Smooth muscle cell of the brain vasculature (primary cell): ENCODE results near the gene RDH16.
"Not testable (repeated sequence)": the region's sequence is repeated elsewhere in the genome, so short reads cannot be mapped to it uniquely, and the experiment has no call there.

Experiments used
- DNase-seq: peaks from one replicate; pipeline ENCODE4 v3.0.0-alpha.2; 2012; ENCODE audit warnings: low read depth, low spot score

RDH16 gene

DNA sequence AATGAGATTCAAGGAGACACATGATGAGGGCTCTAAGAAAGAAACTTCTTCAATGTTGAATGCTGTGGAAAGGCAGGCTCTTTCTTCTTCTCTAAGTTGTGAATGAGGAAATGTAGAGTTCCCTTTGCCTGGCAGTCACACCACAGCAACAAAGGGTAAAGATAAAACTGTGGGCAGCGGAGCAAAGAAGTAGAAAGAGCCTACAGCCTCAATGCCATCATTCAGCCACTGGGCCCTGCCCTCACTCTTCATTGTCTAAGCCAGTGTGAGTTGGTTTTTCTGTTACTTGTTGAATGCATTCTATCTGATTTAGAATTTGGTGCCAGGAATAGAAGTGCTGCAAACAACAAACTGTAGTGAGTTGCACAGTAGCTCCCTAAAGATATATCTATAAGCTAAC is 35.4 kb downstream of the RDH16 start:
- no peak for DNase-seq

DNA sequence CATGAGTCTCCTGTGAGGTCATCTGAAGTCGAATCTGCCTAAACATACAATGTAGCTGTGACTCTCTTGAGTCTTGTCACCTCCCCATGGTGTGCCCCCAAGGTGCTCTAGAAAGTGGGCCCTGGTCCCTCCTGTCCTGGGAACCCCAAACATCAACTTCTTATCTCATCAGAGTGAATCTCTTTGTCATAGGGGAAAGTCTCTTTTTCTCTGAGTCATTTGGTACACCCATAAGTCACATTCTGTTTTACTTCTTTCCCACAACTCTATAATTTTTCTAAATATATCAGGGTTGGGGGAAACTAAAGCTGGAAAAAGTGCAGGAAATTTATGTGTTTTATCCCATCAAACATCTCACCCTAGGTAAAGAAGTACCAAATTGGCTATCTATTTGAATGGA is 36.1 kb downstream of the RDH16 start:
- DNase-seq: no peak

DNA sequence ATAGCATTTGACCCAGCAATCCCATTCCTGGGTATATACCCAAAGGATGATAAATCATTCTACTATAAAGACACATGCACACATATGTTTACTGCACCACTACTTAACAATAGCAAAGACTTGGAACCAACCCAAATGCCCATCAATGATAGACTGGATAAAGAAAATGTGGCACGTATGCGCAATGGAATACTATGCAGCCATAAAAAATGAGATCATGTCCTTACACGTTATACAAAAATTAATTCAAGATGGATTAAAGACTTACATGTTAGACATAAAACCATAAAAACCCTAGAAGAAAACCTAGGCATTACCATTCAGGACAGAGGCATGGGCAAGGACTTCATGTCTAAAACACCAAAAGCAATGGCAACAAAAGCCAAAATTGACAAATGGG is 39.3 kb downstream of the RDH16 start:
- not testable (repeated sequence) for DNase-seq

DNA sequence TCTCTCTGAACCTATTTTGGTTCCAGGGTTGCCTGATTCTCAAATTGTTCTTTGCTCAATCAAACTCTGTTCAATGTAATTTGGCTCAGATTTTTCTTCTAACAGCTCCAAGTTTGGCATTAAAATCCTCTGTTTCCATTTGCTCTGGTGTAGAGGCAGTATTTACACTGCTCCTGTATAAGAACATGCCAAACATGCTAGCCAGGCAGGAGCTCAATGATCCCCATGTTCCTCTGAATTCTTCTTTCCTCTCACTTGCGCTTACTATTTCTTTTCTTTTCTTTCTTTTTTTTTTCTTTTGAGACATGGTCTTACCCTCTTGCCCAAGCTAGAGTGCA is 40.4 kb downstream of the RDH16 start:
- DNase-seq: no peak

DNA sequence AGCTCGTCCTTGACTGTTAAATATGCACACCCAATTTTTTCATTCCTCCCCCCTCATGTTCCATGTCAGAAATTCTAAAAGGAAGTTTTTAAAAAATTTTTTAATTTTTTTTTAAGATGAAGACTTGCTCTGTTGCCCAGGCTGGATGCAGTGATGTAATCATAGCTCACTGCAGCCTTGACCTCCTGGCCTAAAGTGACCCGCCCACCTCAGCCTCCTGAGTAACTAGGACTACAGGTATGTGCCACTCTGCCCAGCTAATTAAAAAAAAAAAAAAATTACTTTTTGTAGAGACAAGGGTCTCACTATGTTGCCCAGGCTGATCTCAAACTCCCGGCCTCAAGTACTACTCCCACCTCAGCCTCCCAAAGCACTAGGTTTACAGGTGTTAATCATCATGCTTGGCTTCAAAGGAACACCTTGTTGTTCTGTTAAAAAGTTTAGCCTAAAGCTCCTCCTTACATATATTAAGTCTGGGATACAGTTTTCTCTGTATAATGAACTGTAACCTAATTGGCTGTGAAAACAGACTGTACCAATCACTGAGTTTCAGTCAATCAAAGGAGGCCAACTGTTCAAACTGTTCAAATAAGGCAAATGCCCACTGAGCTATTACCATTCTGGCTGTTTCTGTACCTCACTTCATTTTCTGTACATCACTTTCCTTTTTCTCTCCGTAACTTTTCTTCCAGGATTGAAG is 41.0 kb downstream of the RDH16 start:
- DNase-seq: no peak

DNA sequence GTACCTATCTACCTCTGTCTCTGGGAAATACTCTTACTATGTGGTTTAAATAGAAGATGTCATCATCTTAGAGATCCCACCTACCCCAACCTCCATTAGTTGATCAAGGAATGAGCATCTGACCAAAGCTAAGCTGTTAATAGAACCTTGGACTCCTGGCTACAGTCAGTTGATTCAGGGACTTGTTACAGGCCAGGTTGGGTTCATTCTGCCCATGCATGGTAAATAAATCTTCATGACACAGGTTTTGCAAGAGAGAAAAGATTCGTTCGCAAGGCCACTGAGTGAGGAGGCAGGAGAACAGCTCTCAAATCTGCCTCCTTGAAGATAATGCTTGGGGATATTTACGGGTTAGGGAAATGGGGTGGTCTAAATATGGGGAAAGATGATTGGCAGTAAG is 42.7 kb downstream of the RDH16 start:
- DNase-seq: no peak

DNA sequence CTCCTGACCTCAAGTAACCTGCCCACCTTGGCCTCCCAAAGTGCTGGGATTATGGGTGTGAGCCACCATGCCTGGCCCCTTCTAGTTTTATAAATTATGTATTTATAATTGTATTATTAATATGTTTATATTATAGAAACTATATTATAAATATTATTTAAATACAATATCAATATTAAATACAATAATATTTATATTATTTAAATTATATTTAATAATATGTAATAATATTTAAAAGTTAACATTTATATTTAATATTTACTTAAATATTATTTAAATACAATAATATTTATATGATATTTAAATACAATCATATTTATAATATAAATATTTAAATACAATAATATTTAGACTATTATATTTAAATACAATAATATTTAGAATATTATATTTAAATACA is 43.2 kb downstream of the RDH16 start:
- DNase-seq: no peak

DNA sequence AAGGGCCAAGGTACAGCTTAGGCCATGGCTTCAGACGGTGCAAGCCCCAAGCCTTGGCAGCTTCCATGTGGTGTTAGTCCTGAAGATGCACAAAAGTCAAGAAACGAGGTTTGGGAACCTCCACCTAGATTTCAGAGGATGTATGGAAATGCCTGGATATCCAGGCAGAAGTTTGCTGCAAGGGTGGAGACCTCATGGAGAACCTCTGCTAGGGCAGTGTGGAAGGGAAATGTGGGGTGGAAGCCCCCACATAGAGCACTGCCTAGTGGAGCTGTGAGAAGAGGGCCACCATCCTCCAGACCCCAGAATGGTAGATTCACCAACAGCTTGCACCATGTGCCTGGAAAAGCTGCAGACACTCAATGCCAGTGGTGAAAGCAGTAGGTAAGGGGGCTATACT is 48.0 kb downstream of the RDH16 start:
- DNase-seq: not testable (repeated sequence)

DNA sequence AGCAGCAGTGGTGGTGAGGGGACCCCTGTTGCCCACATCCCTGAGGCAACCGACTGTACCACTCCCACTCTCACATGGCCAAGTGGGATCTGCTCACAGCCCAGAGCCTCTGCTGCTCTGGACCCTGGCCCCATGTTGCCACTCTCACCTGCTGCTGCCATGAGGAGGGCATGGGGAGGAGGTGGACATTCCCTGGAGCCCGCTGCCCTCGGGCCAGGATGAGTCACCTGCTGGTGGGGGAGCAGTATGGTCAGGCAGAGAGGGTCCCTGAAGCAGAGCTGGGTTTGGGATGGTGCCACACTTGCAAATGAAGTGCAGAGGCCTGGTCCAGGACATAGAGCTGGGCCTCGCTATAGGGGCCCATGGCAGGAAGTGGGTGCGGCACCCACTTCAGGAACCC is 49.3 kb downstream of the RDH16 start:
- DNase-seq: no peak

DNA sequence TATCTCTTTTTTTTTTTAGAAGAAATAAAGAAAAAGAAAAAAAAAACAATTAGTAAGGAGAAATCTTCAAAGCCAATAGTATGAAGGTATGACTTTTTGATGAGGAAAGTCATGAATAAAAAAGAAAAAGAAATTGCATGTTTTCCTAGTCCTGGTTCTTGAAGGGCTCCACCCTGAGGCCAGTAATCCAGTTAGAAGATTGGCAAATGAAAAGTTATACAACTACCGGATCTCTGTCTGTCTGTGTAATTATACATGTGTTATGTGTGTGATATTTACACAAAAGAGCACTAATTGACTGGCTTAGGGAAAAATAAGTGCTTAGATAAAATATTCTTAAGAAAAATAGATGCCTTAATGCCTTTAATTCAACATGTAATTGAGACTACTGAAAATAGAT is 51.6 kb downstream of the RDH16 start:
- no peak for DNase-seq

DNA sequence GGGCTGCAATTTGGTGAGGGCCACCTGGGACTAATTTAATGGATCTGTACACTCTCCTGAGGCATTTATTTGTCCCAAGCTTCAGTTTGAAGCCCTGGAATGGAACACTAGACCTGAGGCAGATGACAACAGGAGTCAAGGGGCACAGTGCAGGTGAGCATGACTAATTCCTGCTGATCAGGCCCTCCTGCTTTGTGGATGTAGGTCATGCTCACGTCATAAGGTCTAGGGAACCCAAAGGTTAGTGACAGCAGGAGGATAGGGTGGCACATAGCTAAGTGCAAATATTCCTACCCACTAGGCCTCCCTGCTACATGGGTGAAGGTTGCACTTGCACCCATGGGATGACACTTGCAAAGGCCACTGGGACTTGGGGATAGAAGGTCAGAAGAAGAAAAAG is 54.0 kb downstream of the RDH16 start:
- DNase-seq: no peak
